ENCODE measurements around the gene MEOX2.
A peak's percentile ranks its signal among the peaks of the same experiment; 100 is the strongest.

MEOX2 gene

GRCh38 chr7:15686295-15686956 lies at the start of gene MEOX2:
TSS of gene MEOX2 (minus strand) at chr7:15686683. CDS start at chr7:15686402, 281 bp downstream.
- peak within 1 kb of the TSS; percentile 18 for H3K4me3 ChIP-seq (ENCODE audit: low read depth, low read length)
- DNase-seq (ENCODE audit: low read depth) = peak; percentile 28
- TF ChIP-seq CTCF (conservative IDR thresholded peaks at IDR 0.05; ENCODE audit: low read depth, low read length) = no peak

- no peak overlapping the region for H3K4me3 ChIP-seq (ENCODE audit: low read depth, low read length)
- DNase-seq (ENCODE audit: low read depth) = no peak
- TF ChIP-seq CTCF (conservative IDR thresholded peaks at IDR 0.05; ENCODE audit: low read depth, low read length) = no peak
Measured at GRCh38 chr7:15729746-15730145, 43.3 kb upstream of the MEOX2 start.

- TF ChIP-seq CTCF (conservative IDR thresholded peaks at IDR 0.05; ENCODE audit: low read depth, low read length) = no peak
Measured at GRCh38 chr7:15725051-15725450, 38.6 kb upstream of the MEOX2 start.

GRCh38 chr7:15723841-15724240 lies 37.4 kb upstream of the MEOX2 start:
- no peak for DNase-seq (ENCODE audit: low read depth)
- TF ChIP-seq CTCF (conservative IDR thresholded peaks at IDR 0.05; ENCODE audit: low read depth, low read length) = no peak

More at GRCh38 chr7:15725051-15725450, 38.6 kb upstream of the MEOX2 start:
- H3K4me3 ChIP-seq (ENCODE audit: low read depth, low read length) = no peak overlapping the region
- no peak for DNase-seq (ENCODE audit: low read depth)

GRCh38 chr7:15720849-15721471 lies 34.5 kb upstream of the MEOX2 start:
- peak; percentile 79 for TF ChIP-seq CTCF (conservative IDR thresholded peaks at IDR 0.05; ENCODE audit: low read depth, low read length)
- H3K4me3 ChIP-seq (ENCODE audit: low read depth, low read length) = no peak overlapping the region
- DNase-seq (ENCODE audit: low read depth) = peak; percentile 83

More at GRCh38 chr7:15723841-15724240, 37.4 kb upstream of the MEOX2 start:
- no peak overlapping the region for H3K4me3 ChIP-seq (ENCODE audit: low read depth, low read length)

- DNase-seq (ENCODE audit: low read depth) = no peak
- no peak for TF ChIP-seq CTCF (conservative IDR thresholded peaks at IDR 0.05; ENCODE audit: low read depth, low read length)
- no peak overlapping the region for H3K4me3 ChIP-seq (ENCODE audit: low read depth, low read length)
Measured at GRCh38 chr7:15719311-15719710, 32.8 kb upstream of the MEOX2 start.

GRCh38 chr7:15715435-15715834 lies 29.0 kb upstream of the MEOX2 start:
- no peak for TF ChIP-seq CTCF (conservative IDR thresholded peaks at IDR 0.05; ENCODE audit: low read depth, low read length)
- DNase-seq (ENCODE audit: low read depth) = no peak
- no peak overlapping the region for H3K4me3 ChIP-seq (ENCODE audit: low read depth, low read length)
